ENCODE results near the gene ACAP3. TPM values are rescaled to one million over a fixed set of nuclear protein-coding genes. Genes with fewer than 3 reads are reported as not detected.

ACAP3 gene
- total RNA-seq, 2 donors from 2014 or later, result 41.6 to 121 TPM

- TF ChIP-seq, protein P1, sequence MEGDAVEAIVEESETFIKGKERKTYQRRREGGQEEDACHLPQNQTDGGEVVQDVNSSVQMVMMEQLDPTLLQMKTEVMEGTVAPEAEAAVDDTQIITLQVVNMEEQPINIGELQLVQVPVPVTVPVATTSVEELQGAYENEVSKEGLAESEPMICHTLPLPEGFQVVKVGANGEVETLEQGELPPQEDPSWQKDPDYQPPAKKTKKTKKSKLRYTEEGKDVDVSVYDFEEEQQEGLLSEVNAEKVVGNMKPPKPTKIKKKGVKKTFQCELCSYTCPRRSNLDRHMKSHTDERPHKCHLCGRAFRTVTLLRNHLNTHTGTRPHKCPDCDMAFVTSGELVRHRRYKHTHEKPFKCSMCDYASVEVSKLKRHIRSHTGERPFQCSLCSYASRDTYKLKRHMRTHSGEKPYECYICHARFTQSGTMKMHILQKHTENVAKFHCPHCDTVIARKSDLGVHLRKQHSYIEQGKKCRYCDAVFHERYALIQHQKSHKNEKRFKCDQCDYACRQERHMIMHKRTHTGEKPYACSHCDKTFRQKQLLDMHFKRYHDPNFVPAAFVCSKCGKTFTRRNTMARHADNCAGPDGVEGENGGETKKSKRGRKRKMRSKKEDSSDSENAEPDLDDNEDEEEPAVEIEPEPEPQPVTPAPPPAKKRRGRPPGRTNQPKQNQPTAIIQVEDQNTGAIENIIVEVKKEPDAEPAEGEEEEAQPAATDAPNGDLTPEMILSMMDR (IDR thresholded peaks at IDR 0.05), result no peak
- Histone ChIP-seq H3K36me3 (peaks cover 10% of the 10 kb centered on the region), H3K4me1 (ENCODE audit: control insufficient read depth in 1 of 2, low read depth in 2 of 2) (no peaks in the 10 kb centered on the region), H3K27me3 (replicated peaks; ENCODE audit: insufficient read depth) (no peaks in the 10 kb centered on the region), H3K4me3 (no peak overlapping the region), H3K9me3 (no peaks in the 10 kb centered on the region), H3K27ac (no peak overlapping the region)
- ATAC-seq (ENCODE audit: insufficient number of reproducible peaks, low FRiP score, low read depth), result no peak
- DNase-seq (ENCODE audit: low spot score), result no peak
Observed at GRCh38 chr1:1335283-1335682, 27.6 kb upstream of the ACAP3 start.

DNA sequence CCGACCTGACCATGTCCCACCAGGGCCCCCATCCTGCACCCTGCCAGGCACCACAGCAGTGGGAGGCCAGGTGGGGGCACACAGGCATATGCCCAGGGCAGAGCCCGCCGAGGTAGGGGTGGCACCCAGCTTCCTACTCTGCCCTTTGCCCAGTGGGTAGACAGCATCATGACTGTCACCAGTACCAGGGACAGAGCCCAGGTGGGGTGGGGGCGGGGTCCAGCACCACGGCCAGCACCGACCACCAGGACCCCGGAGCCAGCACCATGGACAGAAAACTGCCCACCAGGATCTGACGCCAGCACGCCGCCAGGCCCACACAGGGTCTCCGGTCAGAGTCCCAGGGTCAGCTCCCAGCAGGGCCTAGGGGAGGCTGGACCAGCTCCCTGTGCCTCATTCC lies 27.1 kb upstream of the ACAP3 start:
- ATAC-seq (ENCODE audit: insufficient number of reproducible peaks, low FRiP score, low read depth) (no peak), DNase-seq (ENCODE audit: low spot score) (no peak)
- TF ChIP-seq, protein P1 (IDR thresholded peaks at IDR 0.05), result no peak
- Histone ChIP-seq H3K9me3 (no peaks in the 10 kb centered on the region), H3K4me3 (no peak overlapping the region), H3K27ac (no peak overlapping the region), H3K27me3 (replicated peaks; ENCODE audit: insufficient read depth) (no peaks in the 10 kb centered on the region), H3K4me1 (ENCODE audit: control insufficient read depth in 1 of 2, low read depth in 2 of 2) (no peaks in the 10 kb centered on the region), H3K36me3 (peaks cover 5% of the 10 kb centered on the region)

DNA sequence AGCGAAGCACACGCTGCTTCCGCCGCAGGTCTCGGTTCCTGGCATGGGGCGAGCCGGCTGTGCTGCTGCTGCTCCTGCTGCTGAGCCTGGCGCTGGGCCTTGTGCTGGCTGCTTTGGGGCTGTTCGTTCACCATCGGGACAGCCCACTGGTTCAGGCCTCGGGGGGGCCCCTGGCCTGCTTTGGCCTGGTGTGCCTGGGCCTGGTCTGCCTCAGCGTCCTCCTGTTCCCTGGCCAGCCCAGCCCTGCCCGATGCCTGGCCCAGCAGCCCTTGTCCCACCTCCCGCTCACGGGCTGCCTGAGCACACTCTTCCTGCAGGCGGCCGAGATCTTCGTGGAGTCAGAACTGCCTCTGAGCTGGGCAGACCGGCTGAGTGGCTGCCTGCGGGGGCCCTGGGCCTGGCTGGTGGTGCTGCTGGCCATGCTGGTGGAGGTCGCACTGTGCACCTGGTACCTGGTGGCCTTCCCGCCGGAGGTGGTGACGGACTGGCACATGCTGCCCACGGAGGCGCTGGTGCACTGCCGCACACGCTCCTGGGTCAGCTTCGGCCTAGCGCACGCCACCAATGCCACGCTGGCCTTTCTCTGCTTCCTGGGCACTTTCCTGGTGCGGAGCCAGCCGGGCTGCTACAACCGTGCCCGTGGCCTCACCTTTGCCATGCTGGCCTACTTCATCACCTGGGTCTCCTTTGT lies 26.0 kb upstream of the ACAP3 start:
- TF ChIP-seq, protein P1 (IDR thresholded peaks at IDR 0.05), result no peak
- ATAC-seq (ENCODE audit: insufficient number of reproducible peaks, low FRiP score, low read depth) (no peak), DNase-seq (ENCODE audit: low spot score) (no peak)
- Histone ChIP-seq H3K4me1 (ENCODE audit: control insufficient read depth in 1 of 2, low read depth in 2 of 2) (no peaks in the 10 kb centered on the region), H3K36me3 (peaks cover 5% of the 10 kb centered on the region), H3K4me3 (no peak overlapping the region), H3K9me3 (no peaks in the 10 kb centered on the region), H3K27ac (no peak overlapping the region), H3K27me3 (replicated peaks; ENCODE audit: insufficient read depth) (no peaks in the 10 kb centered on the region)

DNA sequence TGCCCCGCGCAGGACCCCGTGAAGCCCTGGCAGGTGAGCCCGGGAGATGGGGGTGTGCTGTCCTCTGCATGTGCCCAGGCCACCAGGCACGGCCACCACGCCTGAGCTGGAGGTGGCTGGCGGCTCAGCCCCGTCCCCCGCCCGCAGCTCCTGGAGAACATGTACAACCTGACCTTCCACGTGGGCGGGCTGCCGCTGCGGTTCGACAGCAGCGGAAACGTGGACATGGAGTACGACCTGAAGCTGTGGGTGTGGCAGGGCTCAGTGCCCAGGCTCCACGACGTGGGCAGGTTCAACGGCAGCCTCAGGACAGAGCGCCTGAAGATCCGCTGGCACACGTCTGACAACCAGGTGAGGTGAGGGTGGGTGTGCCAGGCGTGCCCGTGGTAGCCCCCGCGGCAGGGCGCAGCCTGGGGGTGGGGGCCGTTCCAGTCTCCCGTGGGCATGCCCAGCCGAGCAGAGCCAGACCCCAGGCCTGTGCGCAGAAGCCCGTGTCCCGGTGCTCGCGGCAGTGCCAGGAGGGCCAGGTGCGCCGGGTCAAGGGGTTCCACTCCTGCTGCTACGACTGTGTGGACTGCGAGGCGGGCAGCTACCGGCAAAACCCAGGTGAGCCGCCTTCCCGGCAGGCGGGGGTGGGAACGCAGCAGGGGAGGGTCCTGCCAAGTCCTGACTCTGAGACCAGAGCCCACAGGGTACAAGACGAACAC lies 25.2 kb upstream of the ACAP3 start:
- DNase-seq (ENCODE audit: low spot score) (no peak), ATAC-seq (ENCODE audit: insufficient number of reproducible peaks, low FRiP score, low read depth) (no peak)
- Histone ChIP-seq H3K4me1 (ENCODE audit: control insufficient read depth in 1 of 2, low read depth in 2 of 2) (no peaks in the 10 kb centered on the region), H3K9me3 (no peaks in the 10 kb centered on the region), H3K27ac (no peak overlapping the region), H3K36me3 (peaks cover 3% of the 10 kb centered on the region), H3K4me3 (no peak overlapping the region), H3K27me3 (replicated peaks; ENCODE audit: insufficient read depth) (no peaks in the 10 kb centered on the region)
- TF ChIP-seq, protein P1 (IDR thresholded peaks at IDR 0.05), result no peak

DNA sequence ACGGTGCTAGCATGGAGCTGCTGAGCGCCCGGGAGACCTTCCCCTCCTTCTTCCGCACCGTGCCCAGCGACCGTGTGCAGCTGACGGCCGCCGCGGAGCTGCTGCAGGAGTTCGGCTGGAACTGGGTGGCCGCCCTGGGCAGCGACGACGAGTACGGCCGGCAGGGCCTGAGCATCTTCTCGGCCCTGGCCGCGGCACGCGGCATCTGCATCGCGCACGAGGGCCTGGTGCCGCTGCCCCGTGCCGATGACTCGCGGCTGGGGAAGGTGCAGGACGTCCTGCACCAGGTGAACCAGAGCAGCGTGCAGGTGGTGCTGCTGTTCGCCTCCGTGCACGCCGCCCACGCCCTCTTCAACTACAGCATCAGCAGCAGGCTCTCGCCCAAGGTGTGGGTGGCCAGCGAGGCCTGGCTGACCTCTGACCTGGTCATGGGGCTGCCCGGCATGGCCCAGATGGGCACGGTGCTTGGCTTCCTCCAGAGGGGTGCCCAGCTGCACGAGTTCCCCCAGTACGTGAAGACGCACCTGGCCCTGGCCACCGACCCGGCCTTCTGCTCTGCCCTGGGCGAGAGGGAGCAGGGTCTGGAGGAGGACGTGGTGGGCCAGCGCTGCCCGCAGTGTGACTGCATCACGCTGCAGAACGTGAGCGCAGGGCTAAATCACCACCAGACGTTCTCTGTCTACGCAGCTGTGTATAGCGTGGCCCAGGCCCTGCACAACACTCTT lies 24.5 kb upstream of the ACAP3 start:
- no peaks in the 10 kb centered on the region for H3K27me3 ChIP-seq (replicated peaks; ENCODE audit: insufficient read depth)
- no peak for ATAC-seq (ENCODE audit: insufficient number of reproducible peaks, low FRiP score, low read depth)
- H3K4me3 ChIP-seq, result no peak overlapping the region
- H3K36me3 ChIP-seq, result peaks cover 8% of the 10 kb centered on the region
- TF ChIP-seq, protein P1 (IDR thresholded peaks at IDR 0.05), result no peak
- H3K27ac ChIP-seq, result no peak overlapping the region
- H3K4me1 ChIP-seq (ENCODE audit: control insufficient read depth in 1 of 2, low read depth in 2 of 2), result no peaks in the 10 kb centered on the region
- H3K9me3 ChIP-seq, result no peaks in the 10 kb centered on the region
- DNase-seq (ENCODE audit: low spot score), result no peak
